Kidney tubule cell (primary cell): ENCODE measurements around the gene TMTC4.

ENCODE experiments used
- DNase-seq: peaks from one replicate; pipeline ENCODE4 v3.0.0-alpha.2; 2018; ENCODE audit warnings: low spot score

The TMTC4 gene

DNA sequence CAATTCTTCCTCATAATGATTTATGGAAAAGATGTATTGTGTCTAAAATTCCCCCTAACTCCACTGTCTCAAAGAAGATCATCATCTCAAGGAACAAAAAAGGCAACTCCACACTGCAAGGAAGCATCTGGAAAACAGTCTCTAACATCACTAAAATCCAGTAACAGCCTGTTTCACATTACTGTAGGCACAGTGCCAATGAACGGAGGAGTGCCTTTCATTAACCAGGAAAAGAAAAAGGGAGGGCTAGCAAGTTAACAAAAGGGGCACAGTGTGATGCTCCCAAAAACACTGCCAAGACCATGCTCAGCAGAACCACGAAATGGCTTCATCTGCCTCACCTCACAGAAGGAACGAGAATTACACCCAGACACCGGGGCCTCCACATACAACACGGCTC is 8.5 kb downstream of the TMTC4 start:
- no peak for DNase-seq

GRCh38 chr13:100665403-100665802 is 9.2 kb downstream of the TMTC4 start:
- no peak for DNase-seq

DNA sequence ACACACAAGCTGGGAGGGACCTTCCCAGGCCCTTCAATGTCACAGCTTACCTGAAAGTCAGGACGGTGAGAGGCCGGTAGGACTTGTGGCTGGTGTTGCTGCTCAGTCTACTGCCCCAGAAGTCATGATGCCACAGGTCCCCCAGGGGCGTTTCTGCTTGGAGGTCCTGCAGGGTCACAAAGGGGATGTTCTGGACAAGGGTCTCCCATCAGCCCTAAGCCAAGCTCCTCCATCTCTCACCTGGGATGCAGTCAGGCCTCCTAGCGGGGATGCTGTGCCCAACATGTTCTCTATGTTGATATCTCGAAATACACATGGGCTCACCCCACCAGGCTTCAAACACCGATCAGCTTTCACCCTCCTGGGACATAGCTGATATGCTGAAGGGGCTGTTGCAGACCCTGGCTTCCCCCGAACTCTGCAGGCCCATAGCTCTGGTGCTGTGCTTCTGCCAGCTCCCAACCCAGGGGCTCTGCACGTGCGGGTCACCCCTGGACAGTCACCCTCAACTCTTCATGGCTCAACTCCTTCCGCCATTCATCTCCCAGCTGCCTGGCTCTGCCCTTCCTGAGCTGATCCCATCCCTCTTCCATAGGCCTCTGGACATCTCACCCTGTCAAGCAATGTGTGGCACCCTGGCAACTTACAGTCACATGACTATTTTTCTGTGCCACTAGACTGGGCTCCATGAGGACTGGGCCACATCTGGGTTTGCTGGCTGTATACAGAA is 10.3 kb downstream of the TMTC4 start:
- no peak for DNase-seq

- DNase-seq, result no peak
Observed at GRCh38 chr13:100662468-100663211, 12.0 kb downstream of the TMTC4 start.

GRCh38 chr13:100660761-100661160 is 13.8 kb downstream of the TMTC4 start:
- no peak for DNase-seq

DNA sequence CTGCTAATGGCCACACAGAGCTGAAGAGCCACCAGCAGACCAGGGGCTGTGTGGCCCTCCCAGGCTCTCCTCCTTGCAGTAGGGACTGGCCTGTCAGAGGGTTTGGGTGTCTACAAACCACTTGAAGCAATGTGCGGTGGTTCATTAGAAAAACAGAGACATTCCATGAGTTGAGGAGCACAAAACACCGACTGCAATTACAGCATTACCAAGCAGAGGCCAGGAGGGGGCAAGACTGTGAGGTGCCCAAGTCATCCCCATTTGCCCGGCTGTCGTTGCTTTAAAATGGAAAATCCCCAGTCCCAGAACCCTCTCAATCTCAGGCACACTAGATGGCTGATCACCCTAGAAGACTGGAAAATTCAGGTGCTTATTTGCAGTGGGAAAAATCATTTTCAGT is 15.0 kb downstream of the TMTC4 start:
- DNase-seq, result no peak

DNA sequence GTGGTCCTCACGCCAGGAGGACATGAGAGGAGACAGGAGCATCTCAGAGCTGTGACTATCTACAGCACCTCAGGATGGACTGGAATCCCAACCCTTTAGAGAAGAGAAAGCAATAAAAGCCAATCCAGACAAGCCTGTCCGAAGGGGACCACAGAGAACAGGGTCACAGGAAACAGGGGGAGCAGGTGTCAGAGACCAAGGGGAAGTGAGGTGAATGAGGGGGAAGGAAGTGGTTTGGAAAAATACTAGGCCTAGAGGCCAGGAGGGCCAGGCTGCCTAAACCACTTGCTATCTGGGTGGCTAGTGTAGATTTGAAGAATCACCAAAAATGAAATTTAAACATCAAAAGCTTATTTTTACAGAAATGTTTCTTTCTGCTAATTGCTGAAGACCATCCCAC is 16.2 kb downstream of the TMTC4 start:
- DNase-seq, result no peak

DNA sequence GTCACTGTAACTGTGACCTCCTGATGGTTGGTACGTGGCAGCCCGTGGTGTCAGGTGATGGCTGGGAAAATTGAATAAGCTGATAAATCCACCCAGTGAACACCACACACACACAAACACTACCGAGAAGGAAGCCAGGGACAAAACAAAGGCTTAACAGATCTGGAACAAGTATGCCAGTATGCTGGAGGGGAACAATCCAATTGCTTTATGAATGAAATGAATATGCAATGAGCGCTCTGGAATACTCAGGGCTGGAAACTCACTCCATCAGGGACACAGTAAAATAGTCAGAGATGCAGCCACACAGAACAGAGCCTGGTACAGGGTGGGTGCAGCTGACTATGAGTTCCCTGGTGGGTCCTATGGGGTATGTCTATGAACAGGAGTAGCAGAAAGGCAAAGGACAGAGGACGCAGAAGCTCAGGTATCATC is 16.7 kb downstream of the TMTC4 start:
- DNase-seq, result no peak

GRCh38 chr13:100652510-100652909 is 22.1 kb downstream of the TMTC4 start:
- no peak for DNase-seq

GRCh38 chr13:100650326-100650725 is 24.3 kb downstream of the TMTC4 start:
- no peak for DNase-seq

- DNase-seq, result no peak
Observed at GRCh38 chr13:100648354-100648753, 26.2 kb downstream of the TMTC4 start.

DNA sequence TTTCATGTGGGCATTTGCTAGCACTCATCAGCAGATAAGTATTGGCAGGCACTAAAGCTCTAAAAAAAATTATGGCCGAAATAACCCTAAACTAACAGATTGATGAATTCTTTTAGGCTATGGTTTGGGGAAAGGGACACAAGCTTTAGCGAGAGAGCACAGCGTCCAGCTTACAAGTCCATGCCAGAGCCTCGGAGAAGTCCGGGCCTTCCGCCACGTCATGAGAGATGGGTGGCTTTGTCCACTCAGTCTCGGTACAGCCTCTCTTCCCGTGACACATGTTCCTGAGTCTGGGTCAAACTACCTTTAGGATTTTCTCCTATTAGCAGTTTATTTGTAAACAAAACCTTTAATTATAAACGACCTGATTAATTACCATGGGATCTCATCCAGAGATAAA is 27.7 kb downstream of the TMTC4 start:
- DNase-seq, result no peak

DNA sequence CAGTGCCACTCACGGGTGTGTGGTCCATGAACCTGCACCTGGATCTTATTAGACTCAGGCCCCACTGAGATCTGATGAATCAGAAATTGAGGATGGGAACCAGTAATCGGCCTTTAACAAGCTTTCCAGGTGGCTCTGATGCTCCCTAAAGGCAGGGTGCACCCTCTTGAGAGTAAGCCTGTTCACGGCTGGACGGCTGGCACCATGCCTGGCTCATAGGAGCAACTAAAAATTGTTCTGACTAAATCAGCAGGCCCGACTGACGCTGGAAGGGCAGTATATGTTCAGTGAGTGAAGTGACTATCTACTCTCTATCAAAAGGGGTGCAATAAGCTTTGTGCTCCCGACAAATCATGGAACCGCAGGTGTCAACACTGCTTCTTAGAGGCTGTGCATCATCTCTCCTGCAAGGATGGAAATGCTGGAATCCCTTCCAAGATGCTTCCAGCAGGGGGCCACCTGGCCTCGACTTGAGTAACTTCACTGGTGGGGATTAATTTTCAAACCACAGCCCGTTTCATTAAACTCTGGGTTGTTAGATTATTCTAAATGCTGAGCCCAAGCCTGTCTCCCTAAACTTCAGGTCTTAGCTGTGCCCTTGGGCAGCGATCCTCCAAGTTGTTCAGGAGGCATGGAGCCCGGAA is 28.4 kb downstream of the TMTC4 start:
- DNase-seq, result peak; percentile 47

GRCh38 chr13:100645382-100645781 is 29.2 kb downstream of the TMTC4 start:
- no peak for DNase-seq

DNA sequence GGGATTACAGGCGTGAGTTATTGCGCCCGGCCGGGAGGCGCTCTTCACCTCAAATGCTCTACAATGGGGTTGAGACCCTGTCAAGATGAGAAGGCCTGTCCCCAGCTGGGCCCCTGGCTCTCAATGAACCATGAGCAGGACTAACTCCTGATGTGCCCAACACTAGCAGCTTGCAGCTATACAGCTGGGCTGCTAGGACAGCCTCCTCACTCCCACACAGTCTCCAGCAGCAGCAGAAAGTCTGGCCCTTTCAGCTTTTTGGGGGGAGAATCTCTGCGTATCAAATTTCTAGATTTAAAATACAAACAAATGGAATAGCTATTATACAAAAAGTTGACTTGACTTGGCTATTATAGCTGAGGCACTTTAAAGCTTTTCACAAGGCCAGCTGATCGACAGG is 30.2 kb downstream of the TMTC4 start:
- DNase-seq, result no peak

DNA sequence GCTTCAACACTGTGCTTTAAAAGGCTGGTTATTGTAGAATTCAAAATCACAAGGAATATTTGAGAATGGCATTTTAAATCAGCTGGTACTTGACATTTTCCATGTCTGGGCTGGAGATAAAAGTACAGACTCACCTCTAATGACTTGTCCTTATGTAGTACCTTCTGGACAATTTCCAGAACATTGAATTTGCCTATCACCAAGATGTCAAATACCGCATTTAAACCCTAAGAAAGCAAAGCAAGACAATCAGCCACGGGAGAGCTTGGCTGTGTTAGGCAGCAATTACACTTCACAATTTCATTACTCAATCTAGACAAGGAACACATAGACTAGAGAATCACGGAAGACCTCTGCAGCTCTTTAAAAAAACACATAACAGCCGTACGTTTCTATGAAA is 36.8 kb downstream of the TMTC4 start:
- DNase-seq, result no peak

DNA sequence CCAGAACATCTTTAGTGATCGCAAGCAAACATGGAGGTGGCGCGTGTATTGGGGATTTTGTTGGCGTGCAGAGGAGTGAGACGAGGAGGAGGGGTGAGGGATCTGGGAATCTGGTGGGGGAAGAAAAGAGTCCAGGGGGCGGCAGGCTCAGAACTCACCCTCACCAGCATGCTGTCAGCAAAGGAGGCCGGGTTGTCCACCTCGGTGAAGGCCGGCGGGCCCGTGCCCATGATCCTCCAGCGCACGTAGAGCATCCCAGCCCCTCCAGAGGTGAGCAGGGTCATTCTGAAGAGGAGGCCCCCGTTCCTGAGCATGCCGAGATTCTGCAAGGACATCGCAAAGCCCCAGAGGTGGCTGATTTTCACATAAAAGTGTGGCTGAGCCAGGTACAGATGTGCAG is 37.2 kb downstream of the TMTC4 start:
- DNase-seq, result no peak

- DNase-seq, result no peak
Observed at GRCh38 chr13:100636441-100636840, 38.2 kb downstream of the TMTC4 start.

DNA sequence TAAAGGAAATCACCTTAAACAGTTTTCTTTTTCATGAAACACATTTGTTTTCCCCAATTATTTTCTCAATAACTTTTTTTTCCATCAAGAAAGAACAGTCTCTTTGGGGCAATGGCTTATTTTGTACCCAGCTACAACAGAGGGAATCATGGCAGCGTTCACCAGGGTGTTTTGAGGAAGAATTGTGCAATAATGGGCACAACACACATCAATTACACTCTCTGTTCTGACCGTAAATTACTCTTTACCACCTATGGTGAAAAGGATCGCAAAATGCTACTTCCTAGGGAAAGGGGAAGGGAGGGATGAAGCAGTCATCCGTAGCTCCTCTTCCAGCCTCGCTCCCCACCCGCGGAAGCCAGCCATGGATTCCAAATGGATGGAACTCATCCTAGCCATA is 38.6 kb downstream of the TMTC4 start:
- DNase-seq, result no peak

DNA sequence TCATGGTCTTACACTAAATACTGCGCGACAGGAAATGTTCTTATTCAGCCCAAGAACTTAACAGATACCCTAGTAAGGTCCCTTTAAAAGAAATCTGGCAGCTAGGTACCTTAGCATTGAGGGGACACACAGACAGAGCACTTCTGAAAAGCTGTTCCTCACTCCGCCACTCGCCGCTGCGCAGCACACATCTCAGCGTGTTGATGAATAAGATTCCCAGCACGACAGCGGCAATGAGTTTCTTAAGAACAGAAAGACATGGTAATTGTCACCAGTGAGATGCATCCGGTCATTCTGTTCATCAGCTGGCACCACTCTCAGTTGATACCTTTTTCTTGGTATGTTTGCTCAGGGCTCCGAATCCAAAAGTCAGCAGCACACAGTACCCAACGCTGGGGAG is 39.9 kb downstream of the TMTC4 start:
- no peak for DNase-seq

DNA sequence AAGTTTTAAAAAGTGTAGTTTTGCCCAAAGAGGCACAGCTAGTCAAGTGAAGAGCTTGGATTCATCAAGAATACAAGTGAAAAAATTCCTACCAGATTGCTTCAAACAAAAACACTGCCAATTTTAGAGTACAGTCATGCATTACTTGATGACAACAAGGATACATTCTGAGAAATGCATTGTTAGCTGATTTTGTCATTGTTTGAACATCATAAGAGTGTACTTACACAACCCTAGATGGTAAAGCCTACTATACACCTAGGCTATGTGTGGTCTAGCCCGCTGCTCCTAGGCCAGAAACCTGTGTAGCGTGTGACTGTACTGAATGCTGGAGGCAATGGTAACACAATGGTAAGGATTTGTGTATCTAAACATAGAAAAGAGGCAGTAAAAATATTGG is 41.1 kb downstream of the TMTC4 start:
- peak; percentile 93 for DNase-seq

DNA sequence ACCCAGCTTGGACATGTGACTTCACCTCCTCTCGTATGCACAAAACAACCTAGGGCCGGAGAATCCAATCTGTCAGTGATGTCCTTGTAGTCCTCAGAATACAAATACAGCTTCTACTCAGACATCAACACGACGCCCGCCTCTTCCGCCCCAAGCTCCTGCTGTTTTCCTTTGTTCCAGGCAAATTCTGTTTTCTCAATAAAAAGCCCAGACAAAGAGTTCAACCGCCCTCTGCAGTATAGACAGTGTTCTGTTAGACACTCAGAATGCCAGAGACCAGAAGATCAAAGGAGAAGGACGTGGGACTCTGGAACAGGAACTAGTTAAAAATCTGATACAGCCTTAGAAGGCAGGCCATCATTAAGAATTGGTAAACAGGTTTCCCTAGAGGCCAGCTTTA is 44.0 kb downstream of the TMTC4 start:
- no peak for DNase-seq

DNA sequence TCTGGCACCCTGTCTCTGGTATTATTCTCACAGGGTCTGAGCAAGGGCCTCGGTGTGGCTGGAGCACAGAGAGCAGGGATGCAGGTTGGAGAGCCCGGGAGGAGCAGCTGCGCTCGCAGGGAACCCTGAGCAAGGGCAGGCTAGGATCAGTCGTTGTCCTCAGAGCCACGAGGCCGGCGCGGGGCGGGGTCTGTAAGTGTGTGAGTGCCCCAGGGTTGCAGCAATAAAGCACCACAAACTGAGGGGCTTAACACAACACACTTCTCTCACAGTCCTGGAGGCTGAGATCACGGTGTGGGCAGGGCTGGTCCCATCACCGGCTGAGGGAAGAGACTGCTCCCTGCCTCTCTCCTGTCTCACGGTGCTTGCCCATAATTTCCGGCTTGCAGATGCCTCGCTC is 47.5 kb downstream of the TMTC4 start:
- no peak for DNase-seq
